PFSK-1 (cell line): ENCODE results near the gene YIPF2.

Experiments used
- FOXP2 ChIP-seq: optimal IDR thresholded peaks from 2 replicates; pipeline ENCODE3; 2011; ENCODE audit warnings: borderline replicate concordance, control low read depth, inconsistent platforms; ENCODE audit not compliant: insufficient read depth; ENCODE audit errors: extremely low read length, extremely low read depth
- POLR2AphosphoS5 ChIP-seq: IDR thresholded peaks from 2 replicates; pipeline ENCODE4 v1.6.1; 2012; ENCODE audit warnings: low read depth, mild to moderate bottlenecking, control low read depth, low read length, moderate library complexity
- SIN3A ChIP-seq: IDR thresholded peaks from 2 replicates; pipeline ENCODE4 v1.6.1; 2012; ENCODE audit warnings: mild to moderate bottlenecking, low read length, moderate library complexity, borderline replicate concordance; ENCODE audit not compliant: insufficient read depth
- TAF1 ChIP-seq: IDR thresholded peaks from 2 replicates; pipeline ENCODE4 v1.6.1; 2012; ENCODE audit warnings: low read length, control low read depth, borderline replicate concordance; ENCODE audit not compliant: insufficient read depth
- TF ChIP-seq, protein P1 (sequence below), 2 experiments: IDR thresholded peaks; 2 replicates each; pipeline versions ENCODE4 v1.6.1 to v1.8.0; 2011 to 2012; ENCODE audit warnings: low read depth in 2 of 2, low read length in 2 of 2, control low read depth in 1 of 2, inconsistent platforms in 1 of 2, mild to moderate bottlenecking in 1 of 2, moderate library complexity in 1 of 2; ENCODE audit not compliant: insufficient read depth in 1 of 2

YIPF2 gene

DNA sequence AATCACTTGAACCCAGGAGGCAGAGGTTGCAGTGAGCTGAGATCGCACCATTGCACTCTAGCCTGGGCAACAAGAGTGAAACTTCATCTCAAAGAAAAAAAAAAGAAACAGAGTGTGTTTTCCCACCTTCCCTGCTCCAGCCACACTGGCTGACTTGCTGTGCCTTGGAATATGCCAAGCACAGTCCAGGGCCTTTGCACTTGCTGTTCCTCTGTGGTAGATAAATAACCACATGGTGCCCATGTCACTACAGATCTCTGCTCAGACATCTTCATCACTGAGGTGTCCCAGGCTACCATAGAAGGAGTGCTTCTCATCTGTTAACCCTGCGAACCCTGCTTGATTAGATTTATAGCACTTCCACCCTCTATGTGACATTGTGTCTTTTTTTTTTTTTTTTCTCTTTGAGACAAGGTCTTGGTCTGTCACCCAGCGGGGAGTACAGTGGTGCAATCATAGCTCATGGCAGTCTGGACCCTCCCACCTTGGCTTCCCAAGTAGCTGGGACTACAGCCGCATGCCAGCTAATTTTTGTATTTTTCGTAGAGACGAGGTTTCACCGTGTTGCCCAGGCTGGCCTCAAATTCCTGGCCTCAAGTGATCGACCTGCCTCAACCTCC, 42.8 kb upstream of the YIPF2 start:
- TF ChIP-seq TAF1, result no peak
- TF ChIP-seq POLR2AphosphoS5, result no peak
- TF ChIP-seq, protein P1, sequence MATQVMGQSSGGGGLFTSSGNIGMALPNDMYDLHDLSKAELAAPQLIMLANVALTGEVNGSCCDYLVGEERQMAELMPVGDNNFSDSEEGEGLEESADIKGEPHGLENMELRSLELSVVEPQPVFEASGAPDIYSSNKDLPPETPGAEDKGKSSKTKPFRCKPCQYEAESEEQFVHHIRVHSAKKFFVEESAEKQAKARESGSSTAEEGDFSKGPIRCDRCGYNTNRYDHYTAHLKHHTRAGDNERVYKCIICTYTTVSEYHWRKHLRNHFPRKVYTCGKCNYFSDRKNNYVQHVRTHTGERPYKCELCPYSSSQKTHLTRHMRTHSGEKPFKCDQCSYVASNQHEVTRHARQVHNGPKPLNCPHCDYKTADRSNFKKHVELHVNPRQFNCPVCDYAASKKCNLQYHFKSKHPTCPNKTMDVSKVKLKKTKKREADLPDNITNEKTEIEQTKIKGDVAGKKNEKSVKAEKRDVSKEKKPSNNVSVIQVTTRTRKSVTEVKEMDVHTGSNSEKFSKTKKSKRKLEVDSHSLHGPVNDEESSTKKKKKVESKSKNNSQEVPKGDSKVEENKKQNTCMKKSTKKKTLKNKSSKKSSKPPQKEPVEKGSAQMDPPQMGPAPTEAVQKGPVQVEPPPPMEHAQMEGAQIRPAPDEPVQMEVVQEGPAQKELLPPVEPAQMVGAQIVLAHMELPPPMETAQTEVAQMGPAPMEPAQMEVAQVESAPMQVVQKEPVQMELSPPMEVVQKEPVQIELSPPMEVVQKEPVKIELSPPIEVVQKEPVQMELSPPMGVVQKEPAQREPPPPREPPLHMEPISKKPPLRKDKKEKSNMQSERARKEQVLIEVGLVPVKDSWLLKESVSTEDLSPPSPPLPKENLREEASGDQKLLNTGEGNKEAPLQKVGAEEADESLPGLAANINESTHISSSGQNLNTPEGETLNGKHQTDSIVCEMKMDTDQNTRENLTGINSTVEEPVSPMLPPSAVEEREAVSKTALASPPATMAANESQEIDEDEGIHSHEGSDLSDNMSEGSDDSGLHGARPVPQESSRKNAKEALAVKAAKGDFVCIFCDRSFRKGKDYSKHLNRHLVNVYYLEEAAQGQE (IDR thresholded peaks at IDR 0.05; ENCODE audit: insufficient read depth in 1 of 2, low read depth in 2 of 2, low read length in 2 of 2), result no peak
- no peak for TF ChIP-seq SIN3A
- no peak for TF ChIP-seq FOXP2

DNA sequence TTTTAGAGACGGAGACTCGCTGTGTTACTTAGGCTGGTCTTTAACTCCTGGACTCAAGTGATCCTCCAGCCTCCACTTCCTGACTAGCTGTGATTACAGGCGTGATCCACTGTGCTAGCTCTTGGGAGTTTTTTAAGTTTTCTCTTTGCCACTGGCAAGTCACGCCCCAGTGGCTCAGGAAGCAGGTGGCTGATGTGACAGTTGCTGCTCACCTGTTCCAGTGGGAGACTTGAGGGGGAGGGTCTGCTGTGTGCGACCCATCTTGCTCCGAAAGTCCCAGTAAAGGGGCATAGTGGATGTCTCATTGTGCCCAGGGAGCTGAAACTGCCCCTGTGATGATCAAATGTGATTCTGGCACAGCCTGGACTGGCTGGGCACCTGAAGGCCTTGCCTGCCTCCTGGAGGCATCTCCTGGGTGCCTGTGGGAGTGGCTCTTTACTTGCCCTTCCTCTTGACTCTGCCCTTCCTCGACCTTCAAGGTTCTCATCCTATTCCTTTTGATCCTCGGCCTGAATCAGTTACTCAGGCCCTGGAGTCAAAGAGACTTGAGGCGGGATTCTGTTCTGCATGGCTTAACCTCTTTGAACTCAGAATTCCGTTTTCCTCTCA, 40.2 kb upstream of the YIPF2 start:
- TF ChIP-seq FOXP2 (no peak), TAF1 (no peak), POLR2AphosphoS5 (no peak), SIN3A (no peak)
- TF ChIP-seq, protein P1 (IDR thresholded peaks at IDR 0.05; ENCODE audit: insufficient read depth in 1 of 2, low read depth in 2 of 2, low read length in 2 of 2), result no peak

DNA sequence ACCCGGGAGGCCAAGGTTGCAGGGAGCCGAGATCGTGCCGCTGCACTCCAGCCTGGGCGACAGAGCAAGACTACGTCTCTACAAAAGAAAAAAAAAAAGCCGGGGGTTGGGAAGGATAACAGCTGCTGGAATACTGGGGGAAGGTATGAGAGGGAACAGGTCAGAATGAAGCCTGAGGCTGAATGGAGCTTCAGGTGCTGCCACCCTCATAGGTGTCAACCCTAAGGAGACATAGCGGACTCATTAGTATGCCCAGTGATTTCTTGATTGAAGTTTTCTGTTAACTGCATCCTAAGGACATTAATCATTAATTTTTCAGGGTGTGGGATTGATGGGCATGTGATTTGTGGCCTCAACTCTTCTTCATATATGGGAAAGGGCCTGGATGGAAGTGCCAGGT, 38.4 kb upstream of the YIPF2 start:
- TF ChIP-seq TAF1 (no peak), FOXP2 (no peak), POLR2AphosphoS5 (no peak), SIN3A (no peak)
- TF ChIP-seq, protein P1 (IDR thresholded peaks at IDR 0.05; ENCODE audit: insufficient read depth in 1 of 2, low read depth in 2 of 2, low read length in 2 of 2), result no peak

DNA sequence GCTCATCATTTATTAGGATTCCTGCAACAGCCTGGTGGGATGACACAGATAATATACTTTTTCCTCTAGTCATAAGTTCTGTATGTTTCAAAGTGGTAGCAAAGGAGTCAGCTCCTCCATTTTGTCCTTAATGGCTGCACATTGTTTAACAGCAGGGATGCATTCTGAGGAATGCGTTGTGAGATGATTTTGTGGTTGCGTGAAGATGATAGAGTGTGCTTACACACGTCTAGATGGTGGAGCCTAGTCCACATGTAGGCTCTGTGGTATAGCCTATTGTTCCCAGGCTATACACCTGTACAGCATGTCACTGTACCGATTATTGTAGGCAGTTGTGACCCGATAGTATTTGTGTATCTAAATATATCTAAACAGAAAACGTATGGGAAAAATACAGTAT, 37.0 kb upstream of the YIPF2 start:
- TF ChIP-seq FOXP2 (no peak), SIN3A (no peak), POLR2AphosphoS5 (no peak), TAF1 (no peak)
- TF ChIP-seq, protein P1 (IDR thresholded peaks at IDR 0.05; ENCODE audit: insufficient read depth in 1 of 2, low read depth in 2 of 2, low read length in 2 of 2), result no peak
